H1 (cell line): ENCODE data around the gene HS3ST5.

Experiments
- E2F6 ChIP-seq: IDR thresholded peaks from 2 replicates; pipeline ENCODE4 v1.6.1; 2012; ENCODE audit warnings: inconsistent platforms
- EP300 ChIP-seq, 2 experiments: IDR thresholded peaks; 1 replicate in 1 of 2; 2 replicates in 1 of 2; pipeline ENCODE4 v1.6.1; 2011 to 2012; ENCODE audit warnings: low read depth in 2 of 2, low read length in 2 of 2, mild to moderate bottlenecking in 2 of 2, borderline replicate concordance in 1 of 2, inconsistent platforms in 1 of 2, moderate library complexity in 1 of 2
- EZH2 ChIP-seq: fragments of 200-600 bp; sonication (generic); IDR thresholded peaks from 2 replicates; pipeline ENCODE4 v1.7.1; 2012; ENCODE audit warnings: low read depth, mild to moderate bottlenecking, moderate library complexity, low read length, inconsistent platforms; ENCODE audit not compliant: severe bottlenecking
- MAFK ChIP-seq: IDR thresholded peaks from 2 replicates; pipeline ENCODE4 v1.6.1; 2012; ENCODE audit warnings: low read depth, mild to moderate bottlenecking, improper control_type of control experiment, low read length
- MAX ChIP-seq: IDR thresholded peaks from 2 replicates; pipeline ENCODE4 v1.6.1; 2012; ENCODE audit warnings: inconsistent platforms
- POLR2A ChIP-seq, 2 experiments: IDR thresholded peaks; 1 replicate in 1 of 2; 2 replicates in 1 of 2; pipeline ENCODE4 v1.6.1; 2011; ENCODE audit warnings: low read depth in 2 of 2, low read length in 2 of 2, mild to moderate bottlenecking in 2 of 2; ENCODE audit errors: control extremely low read depth in 1 of 2
- POLR2AphosphoS5 ChIP-seq: IDR thresholded peaks from 2 replicates; pipeline ENCODE4 v1.6.1; 2011; ENCODE audit warnings: low read depth, low read length
- SP1 ChIP-seq: IDR thresholded peaks from 2 replicates; pipeline ENCODE4 v1.6.1; 2011; ENCODE audit warnings: low read depth, low read length
- SRF ChIP-seq: IDR thresholded peaks from 2 replicates; pipeline ENCODE4 v1.6.1; 2011; ENCODE audit warnings: mild to moderate bottlenecking, low read depth, low read length, moderate library complexity
- TAF1 ChIP-seq: IDR thresholded peaks from 2 replicates; pipeline ENCODE4 v1.6.1; 2011; ENCODE audit warnings: mild to moderate bottlenecking, low read depth, low read length
- TF ChIP-seq, protein P1 (sequence below), 3 experiments: IDR thresholded peaks; 1 replicate in 2 of 3; 2 replicates in 1 of 3; pipeline versions ENCODE4 v1.5.1 to v1.6.1; 2011; ENCODE audit warnings: low read length in 3 of 3, mild to moderate bottlenecking in 3 of 3, inconsistent platforms in 2 of 3, low read depth in 1 of 3, moderate library complexity in 1 of 3; ENCODE audit not compliant: insufficient read depth in 1 of 3; ENCODE audit errors: control extremely low read depth in 1 of 3
- TF ChIP-seq, protein P2 (sequence below): IDR thresholded peaks from 2 replicates; pipeline ENCODE4 v1.6.1; 2012; ENCODE audit warnings: low read length, inconsistent platforms
- TF ChIP-seq, protein P3 (sequence below): IDR thresholded peaks from 2 replicates; pipeline ENCODE4 v1.6.1; 2011; ENCODE audit warnings: low read length, improper control_type of control experiment

DNA sequence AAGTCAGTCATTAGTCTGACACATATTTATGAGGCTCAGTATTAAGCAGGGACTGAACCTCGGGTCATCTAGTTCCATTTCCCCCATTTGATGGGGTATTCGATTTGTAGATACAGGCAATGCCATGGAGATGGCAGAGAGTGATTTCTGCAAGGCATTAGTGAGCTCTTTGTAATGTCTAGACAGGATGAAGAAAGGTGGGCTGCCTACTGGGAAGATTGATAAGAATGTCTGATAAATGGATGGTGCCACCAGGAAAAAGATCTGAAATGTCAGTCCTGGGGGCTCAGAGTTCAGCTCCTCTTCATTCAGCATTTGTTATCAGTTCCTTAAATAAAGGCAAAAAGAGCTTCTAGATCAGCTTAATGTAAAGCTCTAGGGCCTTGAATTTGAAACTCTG, 51.4 kb downstream of the HS3ST5 start:
- TF ChIP-seq SP1 (no peak), POLR2A (IDR thresholded peaks at IDR 0.05; ENCODE audit: control extremely low read depth in 1 of 2, low read depth in 2 of 2, low read length in 2 of 2) (no peak), EZH2 (no peak), MAFK (no peak), MAX (no peak), POLR2AphosphoS5 (no peak), EP300 (IDR thresholded peaks at IDR 0.05; ENCODE audit: borderline replicate concordance in 1 of 2, low read depth in 2 of 2, low read length in 2 of 2) (no peak), E2F6 (no peak), SRF (no peak), TAF1 (no peak)
- TF ChIP-seq, protein P1, sequence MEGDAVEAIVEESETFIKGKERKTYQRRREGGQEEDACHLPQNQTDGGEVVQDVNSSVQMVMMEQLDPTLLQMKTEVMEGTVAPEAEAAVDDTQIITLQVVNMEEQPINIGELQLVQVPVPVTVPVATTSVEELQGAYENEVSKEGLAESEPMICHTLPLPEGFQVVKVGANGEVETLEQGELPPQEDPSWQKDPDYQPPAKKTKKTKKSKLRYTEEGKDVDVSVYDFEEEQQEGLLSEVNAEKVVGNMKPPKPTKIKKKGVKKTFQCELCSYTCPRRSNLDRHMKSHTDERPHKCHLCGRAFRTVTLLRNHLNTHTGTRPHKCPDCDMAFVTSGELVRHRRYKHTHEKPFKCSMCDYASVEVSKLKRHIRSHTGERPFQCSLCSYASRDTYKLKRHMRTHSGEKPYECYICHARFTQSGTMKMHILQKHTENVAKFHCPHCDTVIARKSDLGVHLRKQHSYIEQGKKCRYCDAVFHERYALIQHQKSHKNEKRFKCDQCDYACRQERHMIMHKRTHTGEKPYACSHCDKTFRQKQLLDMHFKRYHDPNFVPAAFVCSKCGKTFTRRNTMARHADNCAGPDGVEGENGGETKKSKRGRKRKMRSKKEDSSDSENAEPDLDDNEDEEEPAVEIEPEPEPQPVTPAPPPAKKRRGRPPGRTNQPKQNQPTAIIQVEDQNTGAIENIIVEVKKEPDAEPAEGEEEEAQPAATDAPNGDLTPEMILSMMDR (IDR thresholded peaks at IDR 0.05; ENCODE audit: control extremely low read depth in 1 of 3, insufficient read depth in 1 of 3, low read depth in 1 of 3, low read length in 3 of 3): no peak
- TF ChIP-seq, protein P2, sequence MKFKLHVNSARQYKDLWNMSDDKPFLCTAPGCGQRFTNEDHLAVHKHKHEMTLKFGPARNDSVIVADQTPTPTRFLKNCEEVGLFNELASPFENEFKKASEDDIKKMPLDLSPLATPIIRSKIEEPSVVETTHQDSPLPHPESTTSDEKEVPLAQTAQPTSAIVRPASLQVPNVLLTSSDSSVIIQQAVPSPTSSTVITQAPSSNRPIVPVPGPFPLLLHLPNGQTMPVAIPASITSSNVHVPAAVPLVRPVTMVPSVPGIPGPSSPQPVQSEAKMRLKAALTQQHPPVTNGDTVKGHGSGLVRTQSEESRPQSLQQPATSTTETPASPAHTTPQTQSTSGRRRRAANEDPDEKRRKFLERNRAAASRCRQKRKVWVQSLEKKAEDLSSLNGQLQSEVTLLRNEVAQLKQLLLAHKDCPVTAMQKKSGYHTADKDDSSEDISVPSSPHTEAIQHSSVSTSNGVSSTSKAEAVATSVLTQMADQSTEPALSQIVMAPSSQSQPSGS: no peak
- TF ChIP-seq, protein P3, sequence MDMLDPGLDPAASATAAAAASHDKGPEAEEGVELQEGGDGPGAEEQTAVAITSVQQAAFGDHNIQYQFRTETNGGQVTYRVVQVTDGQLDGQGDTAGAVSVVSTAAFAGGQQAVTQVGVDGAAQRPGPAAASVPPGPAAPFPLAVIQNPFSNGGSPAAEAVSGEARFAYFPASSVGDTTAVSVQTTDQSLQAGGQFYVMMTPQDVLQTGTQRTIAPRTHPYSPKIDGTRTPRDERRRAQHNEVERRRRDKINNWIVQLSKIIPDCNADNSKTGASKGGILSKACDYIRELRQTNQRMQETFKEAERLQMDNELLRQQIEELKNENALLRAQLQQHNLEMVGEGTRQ: no peak
